ENCODE data around the gene MCCC2. TPM values are rescaled to one million over a fixed set of nuclear protein-coding genes. Genes with fewer than 3 reads are reported as not detected.
"Not testable (repeated sequence)": the region's sequence is repeated elsewhere in the genome, so short reads cannot be mapped to it uniquely, and the experiment has no call there.

MCCC2 gene
- total and polyA plus RNA-seq, 2 donors from 2014 or later: 57.7 to 61.0 TPM

- H3K27ac ChIP-seq (ENCODE audit: low read depth in 2 of 2, low read length in 2 of 2): no peak overlapping the region
- intact Hi-C loops (cut with DNase I): no loop called here
- FAIRE-seq: no peak
Measured at GRCh38 chr5:71663191-71663969, 76.2 kb downstream of the MCCC2 start.

GRCh38 chr5:71664615-71665014 is 77.5 kb downstream of the MCCC2 start:
- H3K27me3 ChIP-seq (ENCODE audit: control insufficient read depth, insufficient read depth, low read length); DNase-seq; FAIRE-seq; H3K4me3 ChIP-seq (ENCODE audit: low read length in 3 of 3); H3K4me1 ChIP-seq (ENCODE audit: control insufficient read depth in 2 of 3, insufficient read depth in 2 of 3, low read depth in 1 of 3, low read length in 3 of 3); H3K9ac ChIP-seq (ENCODE audit: low read length in 3 of 3); H3K36me3 ChIP-seq (ENCODE audit: control insufficient read depth in 2 of 3, insufficient read depth in 3 of 3, low read length in 3 of 3); H3K27ac ChIP-seq (ENCODE audit: low read depth in 2 of 2, low read length in 2 of 2); H3K9me3 ChIP-seq (ENCODE audit: control insufficient read depth in 2 of 3, insufficient read depth in 1 of 3, low read length in 3 of 3); intact Hi-C loops (cut with DNase I): not testable (repeated sequence)

More at GRCh38 chr5:71663191-71663969, 76.2 kb downstream of the MCCC2 start:
- DNase-seq: peak in 3 of 5 donors; percentile 13 to 21 (median 16)
- no peak for TF ChIP-seq CTCF (IDR thresholded peaks at IDR 0.05; ENCODE audit: borderline replicate concordance, extremely low read depth, insufficient read depth)
- H3K27me3 ChIP-seq (ENCODE audit: control insufficient read depth, insufficient read depth, low read length): no peaks in the 10 kb centered on the region
- H3K4me3 ChIP-seq (ENCODE audit: low read length in 3 of 3): no peak overlapping the region
- H3K9ac ChIP-seq (ENCODE audit: low read length in 3 of 3): no peak overlapping the region
- no peaks in the 10 kb centered on the region for H3K9me3 ChIP-seq (ENCODE audit: control insufficient read depth in 2 of 3, insufficient read depth in 1 of 3, low read length in 3 of 3)
- H3K36me3 ChIP-seq (ENCODE audit: control insufficient read depth in 2 of 3, insufficient read depth in 3 of 3, low read length in 3 of 3): no peaks in the 10 kb centered on the region
- peaks cover 0 to 3% (median 0%) of the 10 kb centered on the region in 3 donors for H3K4me1 ChIP-seq (ENCODE audit: control insufficient read depth in 2 of 3, insufficient read depth in 2 of 3, low read depth in 1 of 3, low read length in 3 of 3)

GRCh38 chr5:71666321-71666720 is 79.2 kb downstream of the MCCC2 start:
- Histone ChIP-seq H3K36me3 (ENCODE audit: control insufficient read depth in 2 of 3, insufficient read depth in 3 of 3, low read length in 3 of 3) (no peaks in the 10 kb centered on the region), H3K4me1 (ENCODE audit: control insufficient read depth in 2 of 3, insufficient read depth in 2 of 3, low read depth in 1 of 3, low read length in 3 of 3) (peaks cover 0 to 3% (median 0%) of the 10 kb centered on the region in 3 donors), H3K27me3 (ENCODE audit: control insufficient read depth, insufficient read depth, low read length) (no peaks in the 10 kb centered on the region), H3K4me3 (ENCODE audit: low read length in 3 of 3) (no peak overlapping the region), H3K9me3 (ENCODE audit: control insufficient read depth in 2 of 3, insufficient read depth in 1 of 3, low read length in 3 of 3) (no peaks in the 10 kb centered on the region), H3K9ac (ENCODE audit: low read length in 3 of 3) (no peak overlapping the region), H3K27ac (ENCODE audit: low read depth in 2 of 2, low read length in 2 of 2) (no peak overlapping the region)
- DNase-seq (no peak), FAIRE-seq (no peak)
- no peak for TF ChIP-seq CTCF (IDR thresholded peaks at IDR 0.05; ENCODE audit: borderline replicate concordance, extremely low read depth, insufficient read depth)
- intact Hi-C loops (cut with DNase I): no loop called here

GRCh38 chr5:71677977-71678376 is 90.8 kb downstream of the MCCC2 start:
- DNase-seq (no peak), FAIRE-seq (no peak)
- no peak overlapping the region for H3K4me3 ChIP-seq (ENCODE audit: low read length in 3 of 3)
- H3K27ac ChIP-seq (ENCODE audit: low read depth in 2 of 2, low read length in 2 of 2): no peak overlapping the region
- no peak for TF ChIP-seq CTCF (IDR thresholded peaks at IDR 0.05; ENCODE audit: borderline replicate concordance, extremely low read depth, insufficient read depth)
- no peaks in the 10 kb centered on the region for H3K36me3 ChIP-seq (ENCODE audit: control insufficient read depth in 2 of 3, insufficient read depth in 3 of 3, low read length in 3 of 3)
- H3K4me1 ChIP-seq (ENCODE audit: control insufficient read depth in 2 of 3, insufficient read depth in 2 of 3, low read depth in 1 of 3, low read length in 3 of 3): no peaks in the 10 kb centered on the region
- H3K9me3 ChIP-seq (ENCODE audit: control insufficient read depth in 2 of 3, insufficient read depth in 1 of 3, low read length in 3 of 3): no peaks in the 10 kb centered on the region
- no peak overlapping the region for H3K9ac ChIP-seq (ENCODE audit: low read length in 3 of 3)
- intact Hi-C loops (cut with DNase I): no loop called here
- H3K27me3 ChIP-seq (ENCODE audit: control insufficient read depth, insufficient read depth, low read length): no peaks in the 10 kb centered on the region
